ENCODE results near the gene NDUFA13. TPM values are rescaled to one million over a fixed set of nuclear protein-coding genes. Genes with fewer than 3 reads are reported as not detected.

NDUFA13 gene
- total RNA-seq, 8 experiments from 2014 or later = 323 to 522 (median 409) TPM

- no peak overlapping the region for H3K4me3 ChIP-seq
- in situ Hi-C loops (cut with MboI; ENCODE audit: low pct_unique_long_range_greater_than_20kb in 2 of 9, low sequenced_read_pairs in 9 of 9, unreplicated experiment in 9 of 9) = no loop called here
- no peak overlapping the region for H3K27ac ChIP-seq
- H3K4me1 ChIP-seq (replicated peaks in 1 of 2) = peaks cover 0 to 12% of the 10 kb centered on the region in 2 donors
- WGBS, 10 experiments = 60 to 100% (median 90%) methylated on average over 1 to 11 of the region's 23 CpGs; no CpG with 5 or more reads in 3 of the 10 experiments
- no peak for ATAC-seq (replicated peaks in 6 of 8)
These were observed 11.0 kb upstream of the NDUFA13 start for GRCh38 chr19:19504754-19505668.

DNA sequence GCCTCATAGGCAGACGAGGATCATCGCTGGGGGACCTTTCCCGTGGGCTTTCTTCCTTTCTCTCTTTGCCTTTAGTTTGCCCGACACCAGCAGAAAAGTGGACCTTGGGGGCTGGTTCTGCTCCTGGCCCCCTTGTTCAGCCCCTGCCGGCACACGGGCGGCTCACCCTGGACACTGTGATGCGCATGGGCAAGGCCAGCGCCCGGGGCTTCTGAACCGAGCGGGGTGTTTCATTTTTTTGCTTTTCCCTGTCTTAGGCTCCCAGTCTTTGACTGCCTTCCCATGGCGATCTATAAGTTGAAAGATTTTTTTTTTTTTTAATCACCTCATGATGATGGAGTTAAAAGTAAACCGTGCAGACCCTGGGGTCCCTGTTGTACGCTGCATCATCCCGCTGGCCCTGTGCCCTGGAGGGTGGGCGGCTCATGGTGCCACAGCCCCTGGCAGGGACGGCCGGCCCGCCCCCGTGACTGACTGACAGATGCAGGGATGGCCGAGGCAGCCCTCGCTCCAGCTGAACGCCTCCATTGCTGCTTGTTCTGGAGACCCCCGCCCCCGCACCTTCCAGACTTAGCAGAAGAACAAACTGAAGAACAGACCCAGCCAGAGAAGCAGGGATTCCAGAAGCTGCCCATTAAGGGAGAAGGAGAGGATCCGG lies 10.2 kb upstream of the NDUFA13 start:
- ATAC-seq (replicated peaks in 6 of 8) = peak in 2 of 8 experiments; percentile 14 to 45

GRCh38 chr19:19506592-19506991 lies 9.4 kb upstream of the NDUFA13 start:
- H3K4me3 ChIP-seq = no peak overlapping the region
- ATAC-seq (replicated peaks in 6 of 8) = no peak
- in situ Hi-C loops (cut with MboI; ENCODE audit: low pct_unique_long_range_greater_than_20kb in 2 of 9, low sequenced_read_pairs in 9 of 9, unreplicated experiment in 9 of 9) = no loop called here
- no peak overlapping the region for H3K27ac ChIP-seq
- 82 to 100% (median 96%) methylated on average over 1 to 12 of the region's 12 CpGs for WGBS, 10 experiments
- H3K4me1 ChIP-seq (replicated peaks in 1 of 2) = peaks cover 0 to 12% of the 10 kb centered on the region in 2 donors

More for the DNA sequence above, 10.2 kb upstream of the NDUFA13 start:
- WGBS, 10 experiments = 53 to 100% (median 83%) methylated on average over 1 to 13 of the region's 27 CpGs; no CpG with 5 or more reads in 1 of the 10 experiments
- H3K4me3 ChIP-seq = no peak overlapping the region
- peaks cover 0 to 12% of the 10 kb centered on the region in 2 donors for H3K4me1 ChIP-seq (replicated peaks in 1 of 2)
- in situ Hi-C loops (cut with MboI; ENCODE audit: low pct_unique_long_range_greater_than_20kb in 2 of 9, low sequenced_read_pairs in 9 of 9, unreplicated experiment in 9 of 9) = no loop called here
- H3K27ac ChIP-seq = no peak overlapping the region

- 73 to 100% (median 92%) methylated on average over 2 of the region's 8 CpGs; no CpG with 5 or more reads in 7 of the 10 experiments for WGBS, 10 experiments
- Histone ChIP-seq H3K27ac (peak overlapping the region in 1 of 2 donors; percentile 12), H3K4me3 (no peak overlapping the region), H3K4me1 (replicated peaks in 1 of 2) (peaks cover 0 to 12% of the 10 kb centered on the region in 2 donors)
- in situ Hi-C loops (cut with MboI; ENCODE audit: low pct_unique_long_range_greater_than_20kb in 2 of 9, low sequenced_read_pairs in 9 of 9, unreplicated experiment in 9 of 9) = no loop called here
- ATAC-seq (replicated peaks in 6 of 8) = peak in 2 of 8 experiments; percentile 8 to 11
These were observed 8.7 kb upstream of the NDUFA13 start for GRCh38 chr19:19507354-19507753.

- ATAC-seq (replicated peaks in 6 of 8) = peak in 5 of 8 experiments; percentile 9 to 35 (median 19)
- no peak overlapping the region for H3K4me3 ChIP-seq
- in situ Hi-C loops (cut with MboI; ENCODE audit: low pct_unique_long_range_greater_than_20kb in 2 of 9, low sequenced_read_pairs in 9 of 9, unreplicated experiment in 9 of 9) = no loop called here
- WGBS, 10 experiments = 43 to 97% (median 78%) methylated on average over 1 to 6 of the region's 11 CpGs; no CpG with 5 or more reads in 6 of the 10 experiments
- no peak overlapping the region for H3K27ac ChIP-seq
- H3K4me1 ChIP-seq (replicated peaks in 1 of 2) = peaks cover 0 to 12% of the 10 kb centered on the region in 2 donors
These were observed 7.8 kb upstream of the NDUFA13 start for GRCh38 chr19:19508217-19508616.

DNA sequence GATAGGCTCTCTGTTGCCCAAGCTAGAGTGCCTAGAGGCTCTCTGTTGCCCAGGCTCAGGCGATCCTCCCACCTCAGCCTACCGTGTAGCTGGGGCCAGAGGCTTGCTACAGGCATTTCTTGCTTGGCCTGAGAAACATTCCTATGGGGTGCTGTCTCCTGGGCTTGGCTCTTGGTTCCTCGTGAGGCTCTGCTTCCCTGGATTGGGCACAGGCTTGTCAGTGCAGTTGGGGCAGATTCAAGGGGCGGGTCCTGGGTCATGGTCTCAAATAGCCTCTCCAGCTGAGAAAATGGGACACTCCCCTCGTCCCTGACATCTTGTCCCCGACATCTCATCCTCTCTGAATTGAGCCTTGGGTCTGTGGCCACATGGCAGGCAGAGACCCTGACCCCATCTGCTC lies 5.6 kb upstream of the NDUFA13 start:
- ATAC-seq (replicated peaks in 6 of 8) = peak in 4 of 8 experiments; percentile 6 to 34 (median 22)
- 50 to 86% (median 60%) methylated on average over 1 to 2 of the region's 6 CpGs; no CpG with 5 or more reads in 6 of the 10 experiments for WGBS, 10 experiments
- in situ Hi-C loops (cut with MboI; ENCODE audit: low pct_unique_long_range_greater_than_20kb in 2 of 9, low sequenced_read_pairs in 9 of 9, unreplicated experiment in 9 of 9) = no loop called here

DNA sequence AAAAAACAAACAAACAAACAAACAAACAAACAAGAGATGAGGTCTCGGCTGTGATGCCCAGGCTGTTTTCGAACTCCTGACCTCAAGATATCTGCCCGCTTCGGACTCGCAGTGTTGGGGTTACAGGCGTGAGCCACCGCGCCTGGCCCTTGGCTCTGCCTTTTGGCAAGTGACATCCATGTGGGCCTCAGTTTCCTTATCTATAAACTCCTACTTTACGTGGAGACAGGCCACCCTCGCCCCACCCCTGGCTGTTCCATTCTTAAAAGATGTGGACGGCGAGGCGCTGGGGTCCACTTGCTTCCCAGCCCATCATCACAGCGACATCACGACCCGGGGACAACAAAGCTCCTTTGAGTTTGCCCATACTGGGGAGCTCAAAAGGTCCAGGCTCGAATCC lies 2.3 kb upstream of the NDUFA13 start:
- Histone ChIP-seq H3K27ac (no peak overlapping the region), H3K4me1 (replicated peaks in 1 of 2) (peaks cover 10 to 14% of the 10 kb centered on the region in 2 donors), H3K4me3 (no peak overlapping the region)
- ATAC-seq (replicated peaks in 6 of 8) = no peak
- WGBS, 10 experiments = 79 to 100% (median 92%) methylated on average over 2 to 9 of the region's 17 CpGs; no CpG with 5 or more reads in 5 of the 10 experiments
- in situ Hi-C loops (cut with MboI; ENCODE audit: low pct_unique_long_range_greater_than_20kb in 2 of 9, low sequenced_read_pairs in 9 of 9, unreplicated experiment in 9 of 9) = no loop called here

More for the DNA sequence above, 5.6 kb upstream of the NDUFA13 start:
- H3K27ac ChIP-seq = no peak overlapping the region
- H3K4me3 ChIP-seq = no peak overlapping the region
- H3K4me1 ChIP-seq (replicated peaks in 1 of 2) = peaks cover 2 to 12% of the 10 kb centered on the region in 2 donors

DNA sequence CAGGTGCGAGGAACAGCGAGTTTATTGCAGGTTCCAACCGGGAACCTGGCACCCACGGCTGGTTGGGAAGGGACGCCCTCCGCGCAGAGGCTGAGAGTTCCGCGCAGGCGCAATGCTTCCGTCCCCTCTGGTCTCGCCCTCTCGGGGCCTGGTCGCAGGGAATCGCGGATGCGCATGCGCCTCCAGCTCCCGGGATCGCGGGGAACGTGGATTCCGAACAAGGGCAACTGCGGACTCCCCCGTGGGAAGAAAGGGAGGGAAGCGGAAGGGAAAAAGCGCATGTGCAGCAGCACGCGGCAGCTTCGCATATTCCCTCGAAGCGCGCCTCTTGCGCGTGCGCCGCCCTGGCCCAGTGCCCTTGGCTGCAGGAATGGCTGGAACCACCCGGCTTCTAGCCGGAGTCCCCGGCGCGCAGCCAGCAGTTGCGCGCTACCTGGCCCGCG lies 1.8 kb upstream of the NDUFA13 start:
- H3K4me3 ChIP-seq = no peak overlapping the region
- ATAC-seq (replicated peaks in 6 of 8) = no peak
- H3K27ac ChIP-seq = no peak overlapping the region
- in situ Hi-C loops (cut with MboI; ENCODE audit: low pct_unique_long_range_greater_than_20kb in 2 of 9, low sequenced_read_pairs in 9 of 9, unreplicated experiment in 9 of 9) = no loop called here
- 12 to 95% (median 92%) methylated on average over 5 to 21 of the region's 46 CpGs; no CpG with 5 or more reads in 7 of the 10 experiments for WGBS, 10 experiments
- H3K4me1 ChIP-seq (replicated peaks in 1 of 2) = peaks cover 8 to 10% of the 10 kb centered on the region in 2 donors

- 83 to 100% (median 95%) methylated on average over 2 to 7 of the region's 74 CpGs; no CpG with 5 or more reads in 5 of the 10 experiments for WGBS, 10 experiments
- H3K4me3 ChIP-seq = peak within 1 kb of the TSS; percentile 81 to 99 (median 85)
- ATAC-seq (replicated peaks in 6 of 8) = no peak
- in situ Hi-C loops (cut with MboI; ENCODE audit: low pct_unique_long_range_greater_than_20kb in 2 of 9, low sequenced_read_pairs in 9 of 9, unreplicated experiment in 9 of 9) = no loop called here
- H3K4me1 ChIP-seq (replicated peaks in 1 of 2) = peaks cover 7 to 10% of the 10 kb centered on the region in 2 donors
- peak within 1 kb of the TSS; percentile 79 to 84 for H3K27ac ChIP-seq
These were observed 964 bp upstream of the NDUFA13 start, which contains the start of gene TSSK6 for GRCh38 chr19:19514881-19515641. TSSK6 (minus strand) TSS chr19:19515548; CDS start chr19:19515427, 121 bp downstream.

DNA sequence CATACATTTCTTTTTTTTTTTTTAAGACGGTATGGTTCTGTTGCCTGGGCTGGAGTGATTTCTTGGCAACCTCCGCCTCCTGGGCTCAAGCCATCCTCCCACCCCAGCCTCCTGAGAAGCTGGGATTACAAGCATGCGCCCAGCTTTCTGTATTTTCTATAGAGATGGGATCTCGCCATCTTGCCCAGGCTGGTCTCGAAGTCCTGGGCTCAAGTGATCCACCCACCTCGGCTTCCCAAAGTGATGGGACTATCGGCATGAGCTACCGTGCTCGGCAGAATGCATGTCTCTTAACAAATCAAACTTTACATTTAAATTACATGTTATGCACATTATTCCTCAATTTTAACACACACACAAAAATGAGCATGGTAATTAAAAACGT lies 1.2 kb downstream of the NDUFA13 start:
- WGBS, 10 experiments = 10 to 93% (median 80%) methylated on average over 1 to 9 of the region's 10 CpGs; no CpG with 5 or more reads in 1 of the 10 experiments
- ATAC-seq (replicated peaks in 6 of 8) = peak in 1 of 8 experiments; percentile 6
- Histone ChIP-seq H3K4me1 (replicated peaks in 1 of 2) (peaks cover 7 to 10% of the 10 kb centered on the region in 2 donors), H3K27ac (no peak overlapping the region), H3K4me3 (peak overlapping the region in 3 of 5 donors; percentile 81 to 99 (median 85))
- in situ Hi-C loops (cut with MboI; ENCODE audit: low pct_unique_long_range_greater_than_20kb in 2 of 9, low sequenced_read_pairs in 9 of 9, unreplicated experiment in 9 of 9) = no loop called here

DNA sequence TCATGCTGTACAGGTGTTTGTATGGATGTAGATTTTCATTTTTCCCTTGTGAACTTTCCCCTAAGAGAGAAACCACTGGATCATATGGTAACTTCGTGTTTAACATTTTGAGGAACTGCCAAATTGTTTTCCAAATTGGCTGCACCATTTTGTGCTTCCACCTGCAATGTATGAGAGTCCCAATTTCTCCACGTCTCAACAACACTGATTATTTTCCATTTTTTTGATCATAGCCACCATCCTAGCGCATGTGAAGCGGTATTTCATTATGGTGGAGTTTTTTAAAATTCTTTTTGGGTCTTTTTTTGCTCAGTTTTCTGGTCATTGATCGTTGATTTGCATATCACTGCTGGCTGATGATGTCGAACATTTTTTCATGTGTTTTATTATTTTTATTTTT lies 5.0 kb downstream of the NDUFA13 start:
- WGBS, 10 experiments = 68 to 100% (median 92%) methylated on average over 1 to 6 of the region's 6 CpGs; no CpG with 5 or more reads in 1 of the 10 experiments
- Histone ChIP-seq H3K4me1 (replicated peaks in 1 of 2) (peaks cover 16 to 17% of the 10 kb centered on the region in 2 donors), H3K4me3 (no peak overlapping the region), H3K27ac (no peak overlapping the region)
- in situ Hi-C loops (cut with MboI; ENCODE audit: low pct_unique_long_range_greater_than_20kb in 2 of 9, low sequenced_read_pairs in 9 of 9, unreplicated experiment in 9 of 9) = loop anchor here in 1 of 9 experiments (10.0 kb wide), 1 partner anchor 124 kb away; the partner anchor contains the start of gene GMIP
- ATAC-seq (replicated peaks in 6 of 8) = no peak

DNA sequence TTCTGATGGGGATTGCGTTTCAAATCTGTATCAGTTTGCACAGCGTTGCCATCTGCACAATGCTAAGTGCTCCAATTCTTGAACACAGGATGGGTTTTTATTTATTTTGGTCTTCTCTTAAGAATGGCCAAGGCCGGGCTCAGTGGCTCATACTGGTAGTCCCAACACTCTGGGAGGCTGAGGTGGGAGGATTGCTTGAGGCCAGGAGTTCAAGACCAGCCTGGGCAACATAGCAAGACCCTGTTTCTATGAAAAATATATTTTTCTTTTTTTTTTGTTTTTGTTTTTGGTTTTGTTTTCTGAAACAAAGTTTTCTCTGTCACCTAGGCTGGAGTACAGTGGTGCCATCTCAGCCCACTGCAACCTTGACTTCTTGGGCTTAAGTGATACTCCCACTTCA lies 7.2 kb downstream of the NDUFA13 start:
- in situ Hi-C loops (cut with MboI; ENCODE audit: low pct_unique_long_range_greater_than_20kb in 2 of 9, low sequenced_read_pairs in 9 of 9, unreplicated experiment in 9 of 9) = loop anchor here in 1 of 9 experiments (10.0 kb wide), 1 partner anchor 122 kb away; the partner anchor contains the start of gene GMIP

More for the DNA sequence above, 7.2 kb downstream of the NDUFA13 start:
- Histone ChIP-seq H3K4me1 (replicated peaks in 1 of 2) (peaks cover 19 to 23% of the 10 kb centered on the region in 2 donors), H3K4me3 (no peak overlapping the region), H3K27ac (no peak overlapping the region)
- ATAC-seq (replicated peaks in 6 of 8) = no peak
- WGBS, 10 experiments = 63 to 100% (median 89%) methylated on average over 1 to 3 of the region's 3 CpGs
